A549 (cell line): ENCODE measurements around the gene CLEC2D. TPM values are rescaled to one million over a fixed set of nuclear protein-coding genes. Genes with fewer than 3 reads are reported as not detected.
"Not testable (repeated sequence)": the region's sequence is repeated elsewhere in the genome, so short reads cannot be mapped to it uniquely, and the experiment has no call there.

Experiments
- ATAC-seq, 2 experiments: fragments of 200-7000 bp in 1 of 2; fragments of >200 bp in 1 of 2; cut with Nextera tagmentation in 1 of 2; cut with Tn5 transposase in 1 of 2; 3 replicates each; pipeline versions ENCODE4 v1.8.0 to v1.9.1; 2018 to 2020; ENCODE audit warnings: mild to moderate bottlenecking in 1 of 2, moderate library complexity in 1 of 2
- CTCF ChIA-PET: fragments of 300-600 bp; sonication (Branson Sonifier 250); formaldehyde crosslinking; extraction: SDS; loops from one replicate; lab custom pipeline; 2021; ENCODE audit warnings: antibody characterized with exemption, inconsistent platforms; lab: Yijun Ruan, JAX
- POLR2A ChIA-PET: fragments of 350-600 bp; formaldehyde crosslinking; extraction: SDS; loops from one replicate; lab custom pipeline; 2021; ENCODE audit warnings: antibody characterized with exemption, inconsistent platforms; lab: Yijun Ruan, JAX
- DNase-seq, 2 experiments: peaks; one replicate each; pipeline versions ENCODE4 v3.0.0 to v3.0.0-alpha.2; 2011 to 2016; ENCODE audit warnings: low read depth in 1 of 2, low spot score in 1 of 2
- FAIRE-seq: peaks from 2 replicates; lab custom pipeline; 2011; peaks lifted over from hg19 to GRCh38; lab: Jason Lieb, UNC
- H3K27ac ChIP-seq, 2 experiments: fragments of >200 bp; sonication (Bioruptor Twin); formaldehyde crosslinking; 3 replicates each; pipeline ENCODE4 v1.5.1; 2016 to 2017
- H3K4me1 ChIP-seq: fragments of >200 bp; sonication (Bioruptor Twin); formaldehyde crosslinking; 3 replicates; pipeline ENCODE4 v1.6.1; 2016
- H3K4me2 ChIP-seq: fragments of >200 bp; sonication (Bioruptor Twin); formaldehyde crosslinking; 3 replicates; pipeline ENCODE4 v1.6.1; 2016
- H3K4me3 ChIP-seq: fragments of >200 bp; sonication (Bioruptor Twin); formaldehyde crosslinking; 3 replicates; pipeline ENCODE4 v1.5.1; 2016
- H3K9me3 ChIP-seq: fragments of >200 bp; sonication (Bioruptor Twin); formaldehyde crosslinking; 3 replicates; pipeline ENCODE4 v1.6.1; 2016
- ATOH8 ChIP-seq: fragments of 250-450 bp; sonication (Bioruptor Pico); IDR thresholded peaks from 2 replicates; pipeline ENCODE4 v1.5.0; 2020; ENCODE audit warnings: low read depth, mild to moderate bottlenecking, moderate library complexity
- CTCF ChIP-seq: fragments of >200 bp; sonication (Bioruptor Twin); formaldehyde crosslinking; IDR thresholded peaks from 3 replicates; pipeline ENCODE4 v1.5.1; 2016
- EP300 ChIP-seq, 2 experiments: fragments of >200 bp; sonication (Bioruptor Twin); formaldehyde crosslinking; IDR thresholded peaks; 2 replicates in 1 of 2; 3 replicates in 1 of 2; pipeline ENCODE4 v1.6.1; 2016 to 2017
- FOSB ChIP-seq: fragments of 250-450 bp; sonication (Bioruptor Pico); IDR thresholded peaks from 2 replicates; pipeline ENCODE4 v1.5.0; 2020; ENCODE audit warnings: mild to moderate bottlenecking, moderate library complexity
- FOSL2 ChIP-seq, 2 experiments: fragments of 450-650 bp in 1 of 2; fragments of >200 bp in 1 of 2; sonication (Bioruptor Twin) in 1 of 2; formaldehyde crosslinking; IDR thresholded peaks; 2 replicates each; pipeline versions ENCODE4 v1.5.0 to v1.6.1; 2016 to 2020; ENCODE audit warnings: mild to moderate bottlenecking in 1 of 2, moderate library complexity in 1 of 2
- HDAC2 ChIP-seq: fragments of 200-600 bp; sonication (generic); IDR thresholded peaks from 2 replicates; pipeline ENCODE4 v1.6.1; 2016
- HEYL ChIP-seq: fragments of 250-450 bp; sonication (Bioruptor Pico); IDR thresholded peaks from 2 replicates; pipeline ENCODE4 v1.8.0; 2021; ENCODE audit warnings: mild to moderate bottlenecking, moderate library complexity
- HOXB5 ChIP-seq: fragments of 250-450 bp; sonication (Bioruptor Pico); IDR thresholded peaks from 2 replicates; pipeline ENCODE4 v1.5.0; 2020; ENCODE audit warnings: mild to moderate bottlenecking, moderate library complexity
- JUNB ChIP-seq: fragments of >200 bp; sonication (Bioruptor Twin); formaldehyde crosslinking; IDR thresholded peaks from 2 replicates; pipeline ENCODE4 v1.6.1; 2016
- KDM1A ChIP-seq: fragments of 200-600 bp; sonication (generic); IDR thresholded peaks from 2 replicates; pipeline ENCODE4 v1.6.1; 2016; ENCODE audit warnings: low read depth, mild to moderate bottlenecking
- MAFK ChIP-seq: fragments of 450-650 bp; IDR thresholded peaks from 2 replicates; pipeline ENCODE4 v1.6.1; 2014; ENCODE audit not compliant: partially characterized antibody
- MAZ ChIP-seq: fragments of 150-350 bp; IDR thresholded peaks from 2 replicates; pipeline ENCODE4 v1.6.1; 2014; ENCODE audit warnings: antibody characterized with exemption, low read depth, low read length, borderline replicate concordance
- NFE2L2 ChIP-seq: fragments of 150-350 bp; conservative IDR thresholded peaks from 2 replicates; pipeline ENCODE4 v1.6.1; 2014; ENCODE audit warnings: low read length
- NR3C1 ChIP-seq: fragments of >200 bp; sonication (Bioruptor Twin); formaldehyde crosslinking; IDR thresholded peaks from 3 replicates; pipeline ENCODE4 v1.6.1; 2017
- PHF8 ChIP-seq: fragments of 200-600 bp; sonication (generic); IDR thresholded peaks from 2 replicates; pipeline ENCODE4 v1.6.1; 2016; ENCODE audit warnings: low read depth, mild to moderate bottlenecking, antibody characterized with exemption, moderate library complexity, borderline replicate concordance
- POLR2A ChIP-seq: IDR thresholded peaks from 2 replicates; pipeline ENCODE4 v1.6.1; 2012; ENCODE audit warnings: mild to moderate bottlenecking, low read length
- RNF2 ChIP-seq: fragments of 200-600 bp; sonication (generic); IDR thresholded peaks from 2 replicates; pipeline ENCODE4 v1.6.1; 2016; ENCODE audit warnings: low read depth, mild to moderate bottlenecking, antibody characterized with exemption, moderate library complexity, borderline replicate concordance
- USF2 ChIP-seq: fragments of 450-650 bp; IDR thresholded peaks from 2 replicates; pipeline ENCODE4 v1.6.1; 2014; ENCODE audit warnings: antibody characterized with exemption
- WGBS: methylation state at CpG from one replicate; pipeline ENCODE4 v1.1.6; 2017; ENCODE audit errors: missing lambda C conversion rate; 5-methylcytosine and 5-hydroxymethylcytosine counted together
- polyA plus RNA-seq, 4 experiments: library from polyadenylated mRNA; depleted of rRNA in 3 of 4; stranded (reverse); fragments of >200 nt; fragmentation: RNase III in 1 of 4; extraction: RNeasy Plus Mini Kit Qiagen cat#74134 plus additional on column Dnase treatment in 1 of 4; gene quantifications; 2 replicates in 3 of 4; 3 replicates in 1 of 4; pipeline ENCODE4 v1.2.3, GENCODE V29; 2011 to 2017
- TF ChIP-seq, protein P1 (sequence below): fragments of 250-450 bp; sonication (Bioruptor Pico); IDR thresholded peaks from 2 replicates; pipeline ENCODE4 v1.5.0; 2021; ENCODE audit warnings: mild to moderate bottlenecking, moderate library complexity, borderline replicate concordance
- TF ChIP-seq, protein P2 (sequence below): IDR thresholded peaks from 2 replicates; pipeline ENCODE4 v1.6.1; 2012

CLEC2D gene
- polyA plus RNA-seq, 2 of the 4 experiments (the other 2 are of a cell fraction), result 1.1 to 4.0 TPM

DNA sequence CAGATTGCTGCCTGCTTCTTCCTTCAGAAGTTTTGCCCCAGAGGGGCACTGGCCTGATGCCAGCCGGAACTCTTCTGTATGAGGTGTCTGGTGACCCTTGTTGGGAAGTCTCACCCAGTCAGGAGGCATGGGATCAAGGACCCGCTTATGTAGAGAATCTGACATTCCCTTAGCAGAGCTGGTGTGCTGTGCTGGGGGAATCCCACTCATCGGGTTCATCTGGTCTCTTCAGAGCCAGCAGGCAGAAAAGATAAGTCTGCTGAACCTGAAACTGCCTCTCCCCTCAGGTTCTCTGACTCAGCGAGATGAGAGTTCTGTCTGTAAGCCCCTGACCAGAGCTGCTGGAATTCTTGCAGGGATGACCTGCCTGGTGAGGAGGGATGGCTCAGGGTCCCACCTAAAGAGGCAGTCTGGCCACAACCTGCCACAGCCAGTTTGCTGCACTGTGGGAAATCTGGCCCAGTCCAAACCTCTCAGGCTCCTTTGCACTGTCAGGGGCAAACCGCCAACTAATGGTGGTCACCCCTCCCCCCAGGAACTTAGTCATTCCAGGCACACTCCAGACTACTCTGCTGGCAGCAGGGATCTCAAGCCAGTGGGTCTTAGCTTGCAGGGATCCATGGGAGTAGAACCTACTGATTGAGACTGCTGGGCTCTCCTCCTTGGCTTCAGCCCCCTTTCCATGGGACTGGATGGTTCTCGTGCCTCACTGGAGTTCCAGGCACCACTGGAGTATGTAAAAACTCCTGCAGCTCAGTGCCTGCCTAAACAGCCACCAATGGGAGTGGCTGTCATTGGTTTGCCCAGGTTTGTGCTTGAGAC is 4.1 kb downstream of the CLEC2D start:
- peak; percentile 94 to 95 for ATAC-seq
- ChIA-PET CTCF (interaction anchor here (1.4 kb wide), 1 partner anchor 26 kb away, joined by 4 read pairs; no protein-coding TSS in a partner anchor), POLR2A (no interaction called here)
- no peak for FAIRE-seq
- H3K4me3 ChIP-seq, result no peak overlapping the region
- H3K27ac ChIP-seq, result peak overlapping the region; percentile 3 to 83; a peak in 4 of 6 replicates
- 35% methylated on average over 6 of the region's 6 CpGs for WGBS
- H3K4me1 ChIP-seq, result peaks cover 16% of the 10 kb centered on the region
- peak; percentile 18 to 53 for DNase-seq
- H3K4me2 ChIP-seq, result peak overlapping the region; percentile 63
- TF ChIP-seq MAFK (peak; percentile 23), ATOH8 (CRISPR knock-in tag) (no peak), HOXB5 (CRISPR knock-in tag) (no peak), POLR2A (no peak), EP300 (IDR thresholded peaks at IDR 0.05) (no peak), KDM1A (no peak), HDAC2 (no peak), NR3C1 (no peak), NFE2L2 (no peak), FOSL2 (IDR thresholded peaks at IDR 0.05) (no peak), FOSL2 (CRISPR knock-in tag; IDR thresholded peaks at IDR 0.05) (peak; percentile 13), PHF8 (no peak), FOSB (no peak)
- TF ChIP-seq, protein P1, sequence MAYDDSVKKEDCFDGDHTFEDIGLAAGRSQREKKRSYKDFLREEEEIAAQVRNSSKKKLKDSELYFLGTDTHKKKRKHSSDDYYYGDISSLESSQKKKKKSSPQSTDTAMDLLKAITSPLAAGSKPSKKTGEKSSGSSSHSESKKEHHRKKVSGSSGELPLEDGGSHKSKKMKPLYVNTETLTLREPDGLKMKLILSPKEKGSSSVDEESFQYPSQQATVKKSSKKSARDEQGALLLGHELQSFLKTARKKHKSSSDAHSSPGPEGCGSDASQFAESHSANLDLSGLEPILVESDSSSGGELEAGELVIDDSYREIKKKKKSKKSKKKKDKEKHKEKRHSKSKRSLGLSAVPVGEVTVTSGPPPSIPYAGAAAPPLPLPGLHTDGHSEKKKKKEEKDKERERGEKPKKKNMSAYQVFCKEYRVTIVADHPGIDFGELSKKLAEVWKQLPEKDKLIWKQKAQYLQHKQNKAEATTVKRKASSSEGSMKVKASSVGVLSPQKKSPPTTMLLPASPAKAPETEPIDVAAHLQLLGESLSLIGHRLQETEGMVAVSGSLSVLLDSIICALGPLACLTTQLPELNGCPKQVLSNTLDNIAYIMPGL (CRISPR knock-in tag), result no peak
- TF ChIP-seq, protein P2, sequence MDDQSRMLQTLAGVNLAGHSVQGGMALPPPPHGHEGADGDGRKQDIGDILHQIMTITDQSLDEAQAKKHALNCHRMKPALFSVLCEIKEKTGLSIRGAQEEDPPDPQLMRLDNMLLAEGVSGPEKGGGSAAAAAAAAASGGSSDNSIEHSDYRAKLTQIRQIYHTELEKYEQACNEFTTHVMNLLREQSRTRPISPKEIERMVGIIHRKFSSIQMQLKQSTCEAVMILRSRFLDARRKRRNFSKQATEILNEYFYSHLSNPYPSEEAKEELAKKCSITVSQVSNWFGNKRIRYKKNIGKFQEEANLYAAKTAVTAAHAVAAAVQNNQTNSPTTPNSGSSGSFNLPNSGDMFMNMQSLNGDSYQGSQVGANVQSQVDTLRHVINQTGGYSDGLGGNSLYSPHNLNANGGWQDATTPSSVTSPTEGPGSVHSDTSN, result no peak
- no peaks in the 10 kb centered on the region for H3K9me3 ChIP-seq

DNA sequence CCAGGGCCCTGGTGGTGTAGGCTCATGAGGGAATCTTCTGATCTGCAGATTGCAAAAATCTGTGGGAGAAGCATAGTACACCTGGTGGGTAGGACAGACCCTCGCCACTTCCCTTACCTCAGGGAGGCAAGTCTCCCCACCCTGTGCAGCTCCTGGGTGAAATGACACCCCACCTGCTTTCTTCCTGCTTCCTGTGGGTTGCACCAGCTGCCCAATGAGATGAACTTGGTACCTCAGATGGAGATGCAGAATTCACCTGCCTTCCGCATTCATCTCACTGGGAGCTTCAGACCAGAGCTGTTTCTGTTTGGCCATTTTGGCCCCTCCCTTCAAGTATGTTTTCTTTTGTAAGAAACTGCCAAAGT is 4.7 kb downstream of the CLEC2D start:
- Histone ChIP-seq H3K4me3 (no peak overlapping the region), H3K27ac (peak overlapping the region; percentile 3 to 83; a peak in 4 of 6 replicates), H3K9me3 (no peaks in the 10 kb centered on the region), H3K4me2 (peak overlapping the region; percentile 63), H3K4me1 (peaks cover 16% of the 10 kb centered on the region)
- FAIRE-seq (no peak), DNase-seq (no peak), ATAC-seq (peak in 1 of 2 experiments; percentile 27; a peak in 1 of 6 replicates)
- 91% methylated on average over 2 of the region's 2 CpGs for WGBS
- no peak for TF ChIP-seq CTCF
- no peak for TF ChIP-seq MAZ
- no peak for TF ChIP-seq RNF2
- TF ChIP-seq FOSB, result no peak
- no peak for TF ChIP-seq JUNB
- TF ChIP-seq USF2, result no peak
- no peak for TF ChIP-seq HEYL
- ChIA-PET CTCF (interaction anchor here (1.4 kb wide), 1 partner anchor 26 kb away, joined by 4 read pairs; no protein-coding TSS in a partner anchor), POLR2A (no interaction called here)

GRCh38 chr12:9682508-9682907 is 13.0 kb downstream of the CLEC2D start:
- ATAC-seq, H3K4me1 ChIP-seq, FAIRE-seq, H3K9me3 ChIP-seq, H3K4me3 ChIP-seq, H3K4me2 ChIP-seq, POLR2A ChIA-PET, H3K27ac ChIP-seq, DNase-seq: not testable (repeated sequence)
- CTCF ChIA-PET, result interaction anchor here (1.1 kb wide), 1 partner anchor 214 kb away, joined by 3 read pairs; no protein-coding TSS in a partner anchor
- WGBS, result 88% methylated on average over 4 of the region's 4 CpGs

GRCh38 chr12:9682949-9683348 is 13.4 kb downstream of the CLEC2D start:
- H3K27ac ChIP-seq, ATAC-seq, H3K4me2 ChIP-seq, H3K4me3 ChIP-seq, H3K9me3 ChIP-seq, DNase-seq, FAIRE-seq, CTCF ChIA-PET, H3K4me1 ChIP-seq, POLR2A ChIA-PET: not testable (repeated sequence)
- WGBS, result 89% methylated on average over 2 of the region's 2 CpGs

GRCh38 chr12:9685366-9685765 is 15.9 kb downstream of the CLEC2D start:
- 89% methylated on average over 5 of the region's 5 CpGs for WGBS
- H3K9me3 ChIP-seq, H3K4me1 ChIP-seq, POLR2A ChIA-PET, H3K27ac ChIP-seq, CTCF ChIA-PET, H3K4me3 ChIP-seq, ATAC-seq, H3K4me2 ChIP-seq, DNase-seq, FAIRE-seq: not testable (repeated sequence)
